Heart left ventricle (tissue), 16 donors: Measurements from ENCODE around the gene TTC23L. TPM values are rescaled to one million over a fixed set of nuclear protein-coding genes. Genes with fewer than 3 reads are reported as not detected.
A peak's percentile ranks its signal among the peaks of the same experiment; 100 is the strongest.

ENCODE experiments used
- ATAC-seq, 4 donors: fragments of 200-7000 bp; cut with Tn5 transposase; one replicate each; pipeline ENCODE4 v1.9.1; 2020 to 2022; ENCODE audit warnings: moderate library complexity in 4 of 4, mild to moderate bottlenecking in 3 of 4, moderate number of reproducible peaks in 1 of 4
- DNase-seq, 5 donors: peaks; one replicate each; pipeline ENCODE4 v3.0.0-alpha.2; 2020
- H3K27ac ChIP-seq, 12 donors: fragments of 200-600 bp; sonication (generic) in 4 of 12; one replicate each; pipeline versions ENCODE4 v1.5.0 to v1.8.0; 2016 to 2022; ENCODE audit warnings: mild to moderate bottlenecking in 2 of 12
- H3K27me3 ChIP-seq, 9 donors: fragments of 200-600 bp; sonication (generic) in 2 of 9; one replicate each; pipeline versions ENCODE4 v1.5.1 to v1.8.0; 2016 to 2022; ENCODE audit warnings: mild to moderate bottlenecking in 3 of 9
- H3K36me3 ChIP-seq, 9 donors: fragments of 200-600 bp; sonication (generic) in 2 of 9; one replicate each; pipeline versions ENCODE4 v1.5.0 to v1.8.0; 2018 to 2022; ENCODE audit warnings: mild to moderate bottlenecking in 2 of 9
- H3K4me1 ChIP-seq, 12 donors: fragments of 200-600 bp; sonication (generic) in 4 of 12; one replicate each; pipeline versions ENCODE4 v1.5.0 to v1.8.0; 2016 to 2022; ENCODE audit warnings: mild to moderate bottlenecking in 3 of 12
- H3K4me3 ChIP-seq, 12 donors: fragments of 200-600 bp; sonication (generic) in 4 of 12; one replicate each; pipeline versions ENCODE4 v1.5.0 to v1.8.0; 2017 to 2022; ENCODE audit warnings: mild to moderate bottlenecking in 9 of 12, moderate library complexity in 4 of 12
- H3K9me3 ChIP-seq, 12 donors: fragments of 200-600 bp; sonication (generic) in 4 of 12; one replicate each; pipeline versions ENCODE4 v1.5.0 to v1.8.0; 2016 to 2022; ENCODE audit warnings: mild to moderate bottlenecking in 1 of 12
- POLR2A ChIP-seq, 2 donors: fragments of 450-650 bp; IDR thresholded peaks; one replicate each; pipeline ENCODE4 v1.6.1; 2017; ENCODE audit warnings: antibody characterized with exemption in 2 of 2, mild to moderate bottlenecking in 2 of 2, moderate library complexity in 2 of 2
- WGBS, 4 donors: extraction: QIAGEN DNeasy Blood & Tissue Kit in 2 of 4; methylation state at CpG; one replicate each; pipeline versions ENCODE4 v1.1.5 to v1.1.7; 2013 to 2018; 5-methylcytosine and 5-hydroxymethylcytosine counted together
- intact Hi-C, 10 donors: fragments of 100-400 bp; cut with DNase I; formaldehyde crosslinking; loops; one replicate each; pipeline versions ENCODE4 v1.11.1 to v1.14.2; 2022
- polyA plus RNA-seq, 2 donors: library from polyadenylated mRNA; stranded (reverse); fragments of 200-250 nt; gene quantifications; one replicate each; pipeline ENCODE4 v1.2.3, GENCODE V29; 2013
- total RNA-seq, 9 donors: library from RNA; depleted of rRNA in 2 of 9; stranded (reverse); fragments of >200 nt in 2 of 9; fragmentation: NEBNext Ultra II Directional in 3 of 9; extraction: Animal tissue kit (Norgen Biotek cat#: 25700) in 3 of 9; gene quantifications; one replicate each; pipeline versions ENCODE4 v1.1.0 to v1.2.4, GENCODE V29; 2016 to 2023
- TF ChIP-seq, protein P1 (sequence below), 12 donors: fragments of 200-600 bp; sonication (generic) in 4 of 12; IDR thresholded peaks; one replicate each; pipeline versions ENCODE4 v1.5.0 to v1.8.0; 2018 to 2022; ENCODE audit warnings: antibody characterized with exemption in 12 of 12, mild to moderate bottlenecking in 5 of 12
- donor health status: ischemic (EF 13 %, LVEDD 7.1; RV severe dilation, severe dysfunction).
- donor health status: healthy with polysubstance abuse.
- donor health status: DM: no; HTN: yes; CAD: no.
- donor health status: DM: no; HTN: no; CAD: no.
- donor health status: ischemic (EF 25% LVEDD 6.9; RV normal size, moderate dysfunction).
- donor health status: ischemic (EF 25% LVEDD 5.7; RV mildly dilated, moderate dysfunction).
- donor health status: healthy.
- donor health status: DM: yes; HTN: yes; CAD: no.
- donor health status: ischemic (EF 35%, LVEDD 5.7; RV mildly dilated, moderate dysfunction).
- donor health status: nonischemic (EF 11% LVEDD 7.7; RV severe dilation, severe dysfunction).
- donor health status: DM: yes; HTN: yes; CAD: no.
- donor health status: PGD.
- donor health status: ischemic (EF 29% LVEDD 5.4; RV normal size, mild dysfunction).
- donor health status: nonischemic (EF 23%, LVEDD 6.1; RV moderate dilation, normal function).

The TTC23L gene
- total and polyA plus RNA-seq, 11 donors: 0.06 to 0.69 TPM; not detected in 9

DNA sequence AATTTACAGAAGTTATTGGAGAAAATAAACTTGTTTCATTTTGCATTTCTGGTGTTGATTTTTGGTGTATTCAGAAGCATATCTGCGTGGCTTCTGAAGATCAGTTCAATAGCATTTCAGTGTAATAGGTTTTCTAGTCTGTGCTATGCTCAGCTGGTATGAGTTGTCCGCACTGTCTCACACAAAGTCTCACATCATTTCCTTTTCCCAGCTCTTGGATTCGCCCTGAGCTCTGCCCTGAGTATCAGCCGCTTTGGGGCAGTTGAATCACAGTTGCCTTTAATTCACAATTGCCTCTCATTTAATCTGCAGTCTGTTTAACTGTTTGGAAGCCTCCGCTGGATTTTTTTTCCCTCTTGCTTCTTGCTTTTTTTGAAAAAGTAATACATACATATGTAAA, 6.4 kb upstream of the TTC23L start:
- WGBS, 4 donors: 83 to 88% (median 86%) methylated on average over 5 of the region's 5 CpGs

DNA sequence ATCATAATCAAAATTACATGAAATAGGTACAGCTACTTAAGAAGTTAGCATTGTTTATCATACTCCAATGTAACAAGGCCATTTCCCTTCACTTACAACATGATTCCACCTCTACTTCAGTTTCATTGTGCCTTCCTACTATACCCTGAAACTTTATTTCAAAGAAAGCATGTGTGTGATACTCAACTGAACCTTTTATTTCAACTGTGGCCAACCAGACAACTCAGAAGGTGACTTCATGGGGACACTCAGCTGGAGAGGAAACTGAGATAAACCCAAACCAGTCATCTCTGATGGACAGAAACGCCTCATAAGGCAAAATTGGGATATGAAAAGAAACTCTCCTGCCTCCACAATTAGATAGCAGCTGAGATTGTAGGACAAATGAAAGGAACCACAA, 5.9 kb upstream of the TTC23L start:
- Histone ChIP-seq H3K27me3 (no peaks in the 10 kb centered on the region), H3K4me3 (no peak overlapping the region), H3K9me3 (no peaks in the 10 kb centered on the region), H3K4me1 (peaks cover 0 to 28% (median 0%) of the 10 kb centered on the region in 12 donors), H3K27ac (no peak overlapping the region), H3K36me3 (peaks cover 0 to 24% (median 0%) of the 10 kb centered on the region in 9 donors)
- TF ChIP-seq, protein P1, sequence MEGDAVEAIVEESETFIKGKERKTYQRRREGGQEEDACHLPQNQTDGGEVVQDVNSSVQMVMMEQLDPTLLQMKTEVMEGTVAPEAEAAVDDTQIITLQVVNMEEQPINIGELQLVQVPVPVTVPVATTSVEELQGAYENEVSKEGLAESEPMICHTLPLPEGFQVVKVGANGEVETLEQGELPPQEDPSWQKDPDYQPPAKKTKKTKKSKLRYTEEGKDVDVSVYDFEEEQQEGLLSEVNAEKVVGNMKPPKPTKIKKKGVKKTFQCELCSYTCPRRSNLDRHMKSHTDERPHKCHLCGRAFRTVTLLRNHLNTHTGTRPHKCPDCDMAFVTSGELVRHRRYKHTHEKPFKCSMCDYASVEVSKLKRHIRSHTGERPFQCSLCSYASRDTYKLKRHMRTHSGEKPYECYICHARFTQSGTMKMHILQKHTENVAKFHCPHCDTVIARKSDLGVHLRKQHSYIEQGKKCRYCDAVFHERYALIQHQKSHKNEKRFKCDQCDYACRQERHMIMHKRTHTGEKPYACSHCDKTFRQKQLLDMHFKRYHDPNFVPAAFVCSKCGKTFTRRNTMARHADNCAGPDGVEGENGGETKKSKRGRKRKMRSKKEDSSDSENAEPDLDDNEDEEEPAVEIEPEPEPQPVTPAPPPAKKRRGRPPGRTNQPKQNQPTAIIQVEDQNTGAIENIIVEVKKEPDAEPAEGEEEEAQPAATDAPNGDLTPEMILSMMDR (IDR thresholded peaks at IDR 0.05): no peak
- TF ChIP-seq POLR2A (IDR thresholded peaks at IDR 0.05): no peak
- no peak for ATAC-seq
- 83 to 100% (median 91%) methylated on average over 1 of the region's 1 CpG for WGBS, 4 donors
- intact Hi-C loops: loop anchor here in 2 of 10 donors (10.0 kb wide), 2 partner anchors 62 to 178 kb away; partner anchors contain the start of gene RAI14 (in 1 of the 2)
- DNase-seq: no peak

More for the DNA sequence above, 6.4 kb upstream of the TTC23L start:
- Histone ChIP-seq H3K36me3 (peaks cover 0 to 29% (median 3%) of the 10 kb centered on the region in 9 donors), H3K9me3 (no peaks in the 10 kb centered on the region), H3K27me3 (no peaks in the 10 kb centered on the region), H3K4me3 (no peak overlapping the region), H3K4me1 (peaks cover 0 to 28% (median 0%) of the 10 kb centered on the region in 12 donors), H3K27ac (peak overlapping the region in 1 of 12 donors; percentile 13)
- ATAC-seq: peak in 3 of 4 donors; percentile 65 to 72 (median 66)
- TF ChIP-seq POLR2A (IDR thresholded peaks at IDR 0.05): no peak
- TF ChIP-seq, protein P1 (IDR thresholded peaks at IDR 0.05): no peak
- intact Hi-C loops: loop anchor here in 2 of 10 donors (10.0 kb wide), 2 partner anchors 62 to 178 kb away; partner anchors contain the start of gene RAI14 (in 1 of the 2)
- DNase-seq: no peak

DNA sequence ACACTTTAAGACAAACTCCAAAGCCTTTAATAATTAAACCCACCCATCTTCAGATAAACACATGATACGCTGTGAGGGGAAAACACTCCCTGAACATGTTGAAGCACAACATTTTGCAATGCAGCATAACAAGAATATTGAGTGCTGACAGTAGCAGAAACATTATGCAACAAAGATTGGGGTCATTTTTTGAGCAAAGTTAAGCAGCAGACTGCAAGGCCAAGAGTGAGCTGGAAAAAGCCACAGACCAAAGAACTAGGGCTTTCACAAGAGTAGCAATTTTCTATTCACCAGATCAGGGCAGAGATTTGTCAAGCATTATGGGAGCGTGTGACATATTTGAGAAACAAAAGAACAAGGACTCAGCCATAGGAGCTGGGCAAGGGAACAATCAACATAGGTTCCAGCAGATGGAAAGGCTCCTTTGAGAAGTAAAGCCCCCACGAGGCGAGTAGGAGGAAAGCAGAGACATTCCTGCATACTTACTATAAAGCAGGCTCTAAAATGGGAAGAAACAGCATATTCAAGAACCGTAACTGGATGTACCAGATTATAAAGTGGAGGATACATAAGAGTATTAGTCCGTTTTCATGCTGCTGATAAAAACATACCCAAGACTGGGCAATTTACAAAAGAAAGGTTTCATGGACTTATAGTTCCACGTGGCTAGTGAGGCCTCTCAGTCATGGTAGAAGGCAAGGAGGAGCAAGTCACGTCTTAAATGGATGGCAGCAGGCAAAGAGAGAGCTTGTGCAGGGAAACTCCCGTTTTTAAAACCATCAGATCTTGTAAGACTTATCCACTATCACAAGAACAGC, 4.8 kb upstream of the TTC23L start:
- ATAC-seq (peak in 2 of 4 donors; percentile 17 to 25), DNase-seq (no peak)
- TF ChIP-seq, protein P1 (IDR thresholded peaks at IDR 0.05): no peak
- TF ChIP-seq POLR2A (IDR thresholded peaks at IDR 0.05): no peak
- 79 to 85% (median 80%) methylated on average over 9 of the region's 9 CpGs for WGBS, 4 donors
- no peaks in the 10 kb centered on the region for H3K9me3 ChIP-seq
- H3K4me1 ChIP-seq: peaks cover 0 to 34% (median 1%) of the 10 kb centered on the region in 12 donors
- H3K27me3 ChIP-seq: no peaks in the 10 kb centered on the region
- peaks cover 0 to 18% (median 0%) of the 10 kb centered on the region in 9 donors for H3K36me3 ChIP-seq
- intact Hi-C loops: loop anchor here in 2 of 10 donors (10.0 kb wide), 2 partner anchors 61 to 179 kb away; partner anchors contain the start of gene RAI14 (in 1 of the 2)
- H3K27ac ChIP-seq: peak overlapping the region in 1 of 12 donors; percentile 8
- no peak overlapping the region for H3K4me3 ChIP-seq

DNA sequence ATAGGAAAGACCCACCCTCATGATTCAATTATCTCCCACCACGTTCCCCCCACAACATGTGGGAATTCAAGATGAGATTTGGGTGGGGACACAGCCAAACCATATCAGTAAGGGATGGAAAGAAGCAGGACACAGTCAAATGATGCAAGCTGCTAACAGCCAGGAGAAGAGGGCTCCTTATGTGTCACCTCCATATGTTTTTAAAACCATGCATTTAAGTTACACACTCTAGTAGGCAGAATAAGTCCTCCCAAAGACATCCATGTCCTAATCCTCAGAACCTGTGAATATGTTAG, 4.2 kb upstream of the TTC23L start:
- TF ChIP-seq, protein P1 (IDR thresholded peaks at IDR 0.05): no peak
- Histone ChIP-seq H3K27ac (no peak overlapping the region), H3K4me3 (no peak overlapping the region), H3K36me3 (peaks cover 0 to 13% (median 0%) of the 10 kb centered on the region in 9 donors), H3K4me1 (peaks cover 0 to 38% (median 6%) of the 10 kb centered on the region in 12 donors), H3K27me3 (no peaks in the 10 kb centered on the region), H3K9me3 (no peaks in the 10 kb centered on the region)
- intact Hi-C loops: loop anchor here in 2 of 10 donors (10.0 kb wide), 2 partner anchors 60 to 180 kb away; partner anchors contain the start of gene RAI14 (in 1 of the 2)
- DNase-seq (no peak), ATAC-seq (no peak)
- 63 to 79% (median 71%) methylated on average over 1 of the region's 1 CpG for WGBS, 4 donors
